Left renal pelvis (tissue), 4 donors: ENCODE measurements around the gene AGGF1. TPM values are rescaled to one million over a fixed set of nuclear protein-coding genes. Genes with fewer than 3 reads are reported as not detected.
"Not testable (repeated sequence)": the region's sequence is repeated elsewhere in the genome, so short reads cannot be mapped to it uniquely, and the experiment has no call there.

Source experiments
- DNase-seq, 4 donors: peaks; one replicate each; pipeline ENCODE4 v3.0.0-alpha.2; 2013; ENCODE audit warnings: low read depth in 4 of 4, low spot score in 3 of 4
- polyA plus RNA-seq, 4 donors: library from polyadenylated mRNA; unstranded; fragments of 120-200 nt; gene quantifications; one replicate each; pipeline ENCODE4 v1.2.1, GENCODE V29; 2013; ENCODE audit not compliant: insufficient read length in 4 of 4

AGGF1 gene
- polyA plus RNA-seq, 4 donors: 24.5 to 39.5 (median 32.7) TPM

DNA sequence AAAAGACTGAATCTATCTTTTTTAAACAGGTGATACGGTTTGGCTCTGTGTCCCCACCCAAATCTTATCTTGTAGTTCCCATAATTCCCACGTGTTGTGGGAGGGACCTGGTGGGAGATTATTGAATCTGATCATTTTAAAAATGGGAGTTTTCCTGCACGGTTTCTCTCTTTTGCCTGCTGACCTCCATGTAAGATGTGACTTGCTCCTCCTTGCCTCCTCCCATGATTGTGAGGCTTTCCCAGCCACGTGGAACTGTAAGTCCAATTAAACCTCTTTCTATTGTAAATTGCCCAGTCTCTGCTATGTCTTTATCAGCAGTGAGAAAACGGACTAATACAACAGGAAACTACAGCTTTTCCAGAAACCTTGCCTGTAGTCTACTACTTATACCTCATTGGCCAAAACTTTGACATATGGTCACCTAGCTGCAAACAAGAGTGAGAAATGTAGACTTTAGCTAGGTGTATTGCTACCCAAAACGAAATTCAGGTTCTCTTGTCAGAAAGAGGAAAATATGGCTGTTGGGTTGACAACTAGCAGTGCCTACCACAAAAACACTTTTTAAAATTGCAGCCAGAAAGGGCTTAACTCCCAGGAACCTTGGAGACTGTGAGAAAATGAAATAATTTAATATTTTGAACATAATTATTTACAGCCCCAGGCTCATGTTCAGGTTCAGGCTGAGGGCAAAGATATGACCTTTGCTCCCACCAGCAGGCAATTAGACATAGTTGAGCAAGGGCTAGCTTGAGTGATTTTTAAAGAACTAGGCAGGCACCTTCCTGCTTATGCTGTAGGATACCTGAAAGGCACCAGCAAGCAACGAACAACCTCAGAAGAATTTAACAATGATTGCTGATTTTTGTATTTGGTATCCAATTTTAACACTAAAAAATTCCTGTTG, 7.4 kb upstream of the AGGF1 start:
- peak in 1 of 4 donors; percentile 12 for DNase-seq

DNA sequence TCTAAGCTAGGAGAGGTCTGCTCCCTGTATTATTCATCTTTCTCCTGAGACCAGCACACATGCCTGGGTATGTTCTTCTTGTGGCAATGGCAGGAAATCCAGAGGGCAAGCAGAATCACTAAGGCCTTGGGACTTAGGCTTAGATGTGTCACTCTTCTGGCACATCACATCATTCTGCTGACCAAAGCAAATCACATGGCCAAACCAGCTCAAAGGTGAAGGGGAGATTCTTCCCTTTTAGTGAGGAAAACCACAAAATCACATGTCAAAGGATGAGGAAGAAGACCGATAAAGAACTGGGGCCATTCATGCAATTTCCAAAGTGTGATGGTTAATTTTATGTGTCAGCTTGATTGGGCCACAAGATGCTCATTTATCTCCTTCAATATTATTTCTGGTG, 5.7 kb upstream of the AGGF1 start:
- DNase-seq: no peak

DNA sequence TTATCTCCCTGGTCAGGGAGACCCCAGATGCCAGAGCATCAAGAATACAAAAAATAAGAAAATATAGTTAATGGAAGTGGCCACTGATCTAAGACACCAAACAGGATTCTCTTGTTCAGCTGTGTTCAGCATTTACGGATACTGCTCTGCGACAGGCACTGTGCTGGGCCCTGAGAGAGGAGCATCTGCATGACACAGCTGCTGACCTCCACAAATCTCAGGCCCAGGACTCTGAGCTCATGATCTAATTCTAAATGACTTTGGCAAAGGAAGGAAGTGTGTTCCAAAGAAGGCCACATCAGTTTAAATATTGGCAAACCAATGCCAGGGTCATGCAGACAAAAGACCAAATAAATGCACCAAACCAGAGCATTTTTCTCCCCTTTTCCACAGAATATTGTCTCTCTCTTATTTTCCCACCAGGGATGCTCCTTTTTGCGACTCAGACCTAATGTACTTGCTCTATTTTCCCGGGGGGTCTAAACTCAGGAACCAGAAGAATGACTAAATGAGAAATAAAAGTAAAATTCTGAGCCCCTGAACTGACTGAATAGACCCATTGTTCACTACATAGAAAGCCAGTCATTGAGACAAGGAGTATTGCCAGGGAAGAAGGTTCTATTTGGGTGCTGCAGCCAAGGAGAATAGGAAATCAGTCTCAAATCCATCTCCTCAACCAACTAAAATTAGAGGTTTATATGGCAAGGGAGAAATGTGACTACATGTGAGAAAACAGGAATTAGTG, 1.4 kb upstream of the AGGF1 start:
- no peak for DNase-seq

DNA sequence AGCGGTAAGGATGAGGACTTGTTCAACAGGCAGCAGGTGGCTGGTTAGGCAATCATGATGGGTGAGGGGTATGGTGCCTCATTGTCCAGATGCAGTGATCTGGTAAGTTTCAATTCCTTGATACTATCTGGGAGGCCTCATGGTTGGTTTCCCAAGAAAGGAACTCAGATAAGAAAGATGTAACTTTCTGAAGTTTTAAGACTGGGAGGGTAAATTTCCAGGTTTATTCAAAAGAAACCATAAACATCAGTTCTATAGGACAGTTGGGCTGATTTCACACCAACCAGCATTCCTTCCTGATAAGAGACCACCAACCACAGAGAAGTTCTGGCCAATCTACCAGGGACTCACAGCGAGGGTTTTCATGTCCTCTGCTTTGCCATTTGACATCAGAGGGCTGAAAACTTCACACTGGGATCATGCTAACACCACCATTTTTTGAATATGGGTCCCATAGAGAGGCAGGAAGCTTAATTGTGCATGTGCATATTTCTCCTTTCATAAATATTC, 773 bp upstream of the AGGF1 start:
- DNase-seq: no peak

DNA sequence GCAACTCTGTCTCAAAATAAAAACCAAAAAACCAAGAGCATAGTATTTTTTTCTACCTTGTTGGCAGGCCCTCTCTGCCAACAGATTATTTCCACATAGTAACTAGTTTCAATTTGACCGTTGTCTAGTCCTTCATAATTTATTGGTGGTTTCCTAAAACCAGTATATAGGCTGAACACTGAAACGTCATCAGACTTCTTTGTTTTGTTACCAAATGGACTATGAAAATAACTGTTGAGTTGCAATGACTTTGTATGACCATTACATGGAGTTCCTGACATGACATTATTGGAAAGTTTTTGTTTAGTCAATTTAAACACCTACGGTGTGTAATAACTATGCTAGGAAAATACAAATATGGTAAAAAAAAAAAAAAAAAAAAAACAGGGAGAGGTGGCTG, 1.7 kb downstream of the AGGF1 start:
- no peak for DNase-seq

GRCh38 chr5:77032635-77033034, 2.4 kb downstream of the AGGF1 start:
- DNase-seq: no peak

GRCh38 chr5:77033338-77033737, 3.1 kb downstream of the AGGF1 start:
- DNase-seq: no peak

DNA sequence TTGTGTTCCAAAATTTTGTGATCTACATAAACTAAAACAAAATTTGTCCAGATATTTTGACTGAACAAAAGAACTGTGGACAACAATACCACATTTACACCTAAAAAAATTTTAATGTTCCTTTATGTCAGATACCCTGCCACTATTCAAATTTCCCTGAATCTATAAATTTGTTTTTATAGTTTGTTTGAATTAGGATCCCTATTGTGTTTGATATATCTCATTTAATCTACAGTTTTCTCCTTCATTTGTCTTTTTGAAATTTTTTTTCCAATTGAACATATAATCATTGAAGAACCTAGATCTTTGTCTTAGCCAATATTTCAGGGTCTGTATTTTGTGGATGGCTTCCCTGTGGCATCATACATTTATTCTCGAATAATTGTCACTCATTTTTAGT, 5.7 kb downstream of the AGGF1 start:
- DNase-seq: no peak

DNA sequence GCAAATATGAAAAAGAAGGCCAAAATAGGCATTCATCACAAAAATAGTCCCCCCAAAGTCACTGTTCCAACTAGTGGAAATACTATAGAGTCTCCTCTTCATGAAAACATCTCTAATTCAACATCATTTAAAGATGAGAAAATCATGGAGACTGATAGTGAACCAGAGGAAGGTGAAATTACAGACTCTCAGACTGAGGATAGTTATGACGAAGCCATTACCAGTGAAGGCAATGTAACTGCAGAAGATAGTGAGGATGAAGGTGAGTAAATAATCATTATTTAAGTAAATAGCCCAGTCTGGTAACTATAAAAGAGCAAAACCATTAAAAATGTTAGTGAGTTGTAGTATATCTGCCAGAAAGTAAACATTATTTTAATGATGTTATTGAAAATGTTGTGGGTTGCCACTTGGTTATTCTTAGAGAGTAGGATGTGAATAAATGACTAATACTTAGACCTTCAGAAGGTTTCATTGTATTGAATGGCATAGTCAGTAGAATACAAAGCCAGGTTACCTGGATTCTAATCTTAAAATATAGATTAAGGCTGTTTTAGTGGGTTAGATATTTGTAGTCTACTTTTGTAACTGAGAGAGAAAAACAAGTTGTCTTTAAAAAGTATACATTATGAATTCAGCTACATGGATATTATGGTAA, 16.3 kb downstream of the AGGF1 start:
- no peak for DNase-seq

DNA sequence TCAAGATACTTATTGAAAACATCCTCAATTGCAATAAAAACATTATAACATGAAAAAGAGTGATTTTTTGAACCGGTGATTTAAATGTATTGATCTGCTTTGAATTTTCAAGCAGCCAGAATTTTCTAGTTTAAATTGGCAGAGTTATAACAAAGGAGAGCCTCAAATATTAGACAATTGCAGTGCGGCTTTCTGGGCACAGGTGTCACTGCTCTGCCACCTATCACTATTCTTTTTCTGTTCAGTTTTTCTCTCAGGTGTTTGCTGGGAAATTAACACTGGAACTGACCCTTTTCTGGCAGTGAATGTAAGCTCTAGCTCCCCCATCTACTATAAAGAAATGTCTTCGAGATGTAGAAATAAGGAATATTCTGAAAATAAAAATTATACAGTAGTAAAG, 33.8 kb downstream of the AGGF1 start:
- no peak for DNase-seq

GRCh38 chr5:77065256-77065655, 35.1 kb downstream of the AGGF1 start:
- no peak for DNase-seq

DNA sequence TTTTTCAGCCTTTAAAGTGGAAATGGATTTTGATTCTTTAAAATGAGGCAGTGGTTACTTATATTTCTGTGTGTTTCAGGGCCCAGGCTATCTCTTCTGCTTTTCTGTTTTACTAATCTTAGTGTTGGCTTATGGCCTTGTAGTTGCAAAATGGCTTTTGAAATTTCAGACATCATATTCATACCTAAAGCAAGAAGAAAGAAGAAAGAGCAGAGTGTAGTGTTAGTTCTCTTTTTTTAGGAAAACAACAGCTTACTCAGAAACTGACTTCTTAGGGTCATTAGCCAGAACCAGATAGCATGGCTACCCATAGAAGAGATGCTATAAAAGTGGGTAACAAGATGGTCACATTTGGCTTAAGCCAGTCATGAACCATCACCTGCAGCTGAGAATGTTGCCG, 36.0 kb downstream of the AGGF1 start:
- DNase-seq: no peak

DNA sequence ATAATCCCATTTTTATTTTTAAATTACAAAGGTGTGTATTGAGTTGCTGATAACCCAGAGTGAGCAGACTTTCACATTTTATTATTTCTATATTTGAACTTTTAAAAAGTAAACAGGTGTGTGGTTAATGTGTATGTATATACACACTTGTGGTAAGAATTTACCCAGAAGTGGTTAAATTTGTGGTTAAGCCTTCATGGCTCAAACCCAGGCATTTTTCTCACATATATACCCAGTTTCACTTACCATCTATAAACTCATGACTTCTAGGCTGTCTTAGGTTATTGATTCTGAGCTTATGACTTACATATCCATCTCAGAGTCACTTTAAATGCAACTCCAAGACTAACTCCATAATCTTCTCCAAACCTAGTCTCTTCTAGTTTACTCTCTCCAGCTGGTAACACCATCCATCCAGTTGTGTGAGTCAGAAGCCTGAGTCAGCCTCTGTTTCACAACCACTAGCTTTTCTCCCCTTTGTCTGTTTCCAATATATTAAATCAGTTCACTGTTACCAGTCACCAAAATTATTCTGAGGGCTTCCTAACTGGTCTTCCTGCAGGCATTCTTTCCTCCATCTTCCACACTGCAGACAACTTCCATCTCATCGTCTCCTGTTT, 36.7 kb downstream of the AGGF1 start:
- DNase-seq: no peak

- DNase-seq: no peak
Measured at GRCh38 chr5:77073667-77074066, 43.5 kb downstream of the AGGF1 start.

GRCh38 chr5:77074745-77075144, 44.5 kb downstream of the AGGF1 start:
- DNase-seq: no peak

DNA sequence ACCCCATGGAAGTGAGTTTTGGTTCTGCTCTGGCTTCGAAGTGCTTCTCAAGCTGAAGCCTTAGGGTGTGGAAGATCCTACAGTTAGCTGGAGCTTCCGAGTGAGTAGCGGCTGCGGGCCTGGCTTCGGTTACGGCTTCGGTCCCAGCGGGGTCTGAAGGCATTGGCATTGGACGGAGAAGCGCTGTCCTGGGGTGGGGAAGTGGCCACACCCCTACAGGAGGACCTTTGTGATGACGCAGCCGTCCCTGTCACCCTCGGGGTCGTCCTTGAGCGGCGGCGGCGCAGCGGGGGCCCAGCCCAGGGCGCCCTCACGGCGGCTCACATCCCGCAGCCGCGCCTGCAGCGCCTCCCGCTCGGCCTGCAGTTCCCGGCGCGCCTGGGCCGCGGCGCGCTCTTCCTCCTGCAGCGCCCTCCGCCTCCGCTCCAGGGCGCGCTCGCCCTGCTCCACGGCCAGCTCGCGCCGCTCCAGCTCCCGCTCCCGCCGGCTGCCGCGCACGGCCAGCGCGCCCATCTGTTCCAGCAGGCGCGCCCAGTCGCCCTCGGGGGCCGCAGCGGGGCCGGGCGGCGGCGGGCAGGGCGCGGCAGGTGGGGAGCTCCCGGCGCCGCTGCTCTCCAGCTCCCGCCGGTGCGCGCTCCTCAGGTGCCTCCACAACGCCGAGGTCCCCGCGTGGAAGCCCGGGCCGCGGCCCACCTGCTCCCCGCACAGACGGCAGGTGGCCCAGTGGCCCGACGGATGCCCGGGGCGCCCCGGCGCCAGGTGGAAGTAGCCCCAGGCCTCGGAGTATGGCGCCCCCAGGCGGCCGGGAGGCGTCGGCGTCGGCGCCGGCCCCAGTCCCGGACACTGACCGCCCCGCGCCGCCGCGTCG, 47.0 kb downstream of the AGGF1 start:
- peak; percentile 46 to 63 (median 50) for DNase-seq

DNA sequence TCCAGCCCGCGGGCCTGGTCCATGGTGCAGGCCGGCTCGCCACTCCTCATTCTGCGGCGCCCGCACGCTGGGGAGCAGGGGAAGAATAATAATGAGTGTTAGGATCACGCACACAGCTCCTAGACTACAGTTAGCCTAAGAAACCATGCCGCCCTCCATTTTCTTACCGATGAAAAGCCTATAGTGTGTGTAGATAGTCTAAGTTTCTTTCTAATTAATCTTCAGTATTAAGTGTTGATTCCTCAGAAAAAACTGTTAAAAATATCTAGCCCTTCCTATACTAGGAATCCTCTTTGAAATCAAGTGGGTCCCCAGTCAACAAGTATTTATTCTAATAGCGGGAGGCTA, 47.6 kb downstream of the AGGF1 start:
- DNase-seq: no peak

DNA sequence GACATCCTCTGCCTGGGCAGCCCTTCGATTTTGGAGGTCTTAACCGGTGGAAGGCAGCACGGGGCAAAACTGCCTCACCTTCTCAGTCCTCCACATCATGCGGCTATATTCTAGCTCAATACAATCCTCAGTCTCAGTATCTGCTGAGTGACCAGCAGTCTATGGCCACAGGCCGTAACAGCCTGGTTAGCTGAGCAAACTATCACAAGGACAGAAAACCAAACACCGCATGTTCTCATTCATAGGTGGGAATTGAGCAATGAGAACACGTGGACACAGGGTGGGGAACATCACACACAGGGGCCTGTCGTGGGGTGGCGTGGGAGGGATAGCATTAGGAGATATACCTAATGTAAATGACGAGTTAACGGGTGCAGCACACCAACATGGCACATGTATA, 50.3 kb downstream of the AGGF1 start:
- not testable (repeated sequence) for DNase-seq

GRCh38 chr5:77080905-77081304, 50.7 kb downstream of the AGGF1 start:
- no peak for DNase-seq

GRCh38 chr5:77082280-77082679, 52.1 kb downstream of the AGGF1 start:
- DNase-seq: no peak
